Tibial nerve (tissue), 3 donors: Measurements from ENCODE around the gene CLTCL1.

Experiments
- EP300 ChIP-seq, 2 donors: sonication (generic); formaldehyde crosslinking; IDR thresholded peaks; one replicate each; pipeline ENCODE4 v1.6.1; 2017; ENCODE audit warnings: antibody characterized with exemption in 2 of 2, mild to moderate bottlenecking in 1 of 2
- POLR2A ChIP-seq, 2 donors: fragments of 450-650 bp; IDR thresholded peaks; one replicate each; pipeline ENCODE4 v1.6.1; 2017; ENCODE audit warnings: antibody characterized with exemption in 2 of 2, mild to moderate bottlenecking in 2 of 2, moderate library complexity in 2 of 2

GRCh38 chr22:19277785-19278184 is 13.7 kb downstream of the CLTCL1 start:
- TF ChIP-seq EP300 (IDR thresholded peaks at IDR 0.05) (no peak), POLR2A (IDR thresholded peaks at IDR 0.05) (no peak)
